IPS-NIHi7 (cell line): ENCODE results near the gene NEU2.
A peak's percentile ranks its signal among the peaks of the same experiment; 100 is the strongest.

Source experiments
- DNase-seq: peaks from one replicate; pipeline ENCODE4 v3.0.0; 2012; ENCODE audit warnings: mixed read lengths; ENCODE audit errors: extremely low spot score

The NEU2 gene

DNA sequence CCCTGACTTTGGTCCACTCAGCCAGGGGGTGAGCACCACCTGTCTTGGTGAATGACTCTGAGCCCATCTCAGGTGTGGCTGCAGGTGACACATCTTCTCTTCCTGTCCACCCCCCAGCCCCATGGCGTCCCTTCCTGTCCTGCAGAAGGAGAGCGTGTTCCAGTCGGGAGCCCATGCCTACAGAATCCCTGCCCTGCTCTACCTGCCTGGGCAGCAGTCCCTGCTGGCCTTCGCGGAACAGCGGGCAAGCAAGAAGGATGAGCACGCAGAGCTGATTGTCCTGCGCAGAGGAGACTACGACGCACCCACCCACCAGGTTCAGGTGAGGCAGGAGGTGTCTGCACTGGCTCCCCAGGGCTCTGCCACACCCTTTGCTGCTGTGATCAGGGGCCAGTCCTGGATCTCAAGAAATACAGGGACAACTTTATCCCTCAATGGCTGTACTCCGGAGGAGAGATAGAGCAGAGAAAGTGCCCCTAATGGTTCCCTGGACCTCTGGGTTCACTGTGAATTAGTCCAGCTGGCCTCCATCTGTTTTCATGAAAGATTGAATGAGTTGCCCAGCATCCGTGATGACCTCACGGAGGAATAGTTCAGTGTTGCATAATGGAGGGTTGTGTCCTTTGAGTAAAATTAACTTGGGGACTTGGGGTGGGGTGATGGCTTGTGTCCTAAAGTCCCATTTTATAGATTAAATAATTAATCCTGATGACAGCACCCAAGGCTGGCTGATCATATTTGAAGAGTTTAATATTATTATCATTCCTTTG is at the start of gene NEU2:
Gene NEU2 (plus strand): TSS at position 122 of the 770 bp plus-strand sequence. CDS start 0 bp downstream, at position 122.
- DNase-seq = no peak

DNA sequence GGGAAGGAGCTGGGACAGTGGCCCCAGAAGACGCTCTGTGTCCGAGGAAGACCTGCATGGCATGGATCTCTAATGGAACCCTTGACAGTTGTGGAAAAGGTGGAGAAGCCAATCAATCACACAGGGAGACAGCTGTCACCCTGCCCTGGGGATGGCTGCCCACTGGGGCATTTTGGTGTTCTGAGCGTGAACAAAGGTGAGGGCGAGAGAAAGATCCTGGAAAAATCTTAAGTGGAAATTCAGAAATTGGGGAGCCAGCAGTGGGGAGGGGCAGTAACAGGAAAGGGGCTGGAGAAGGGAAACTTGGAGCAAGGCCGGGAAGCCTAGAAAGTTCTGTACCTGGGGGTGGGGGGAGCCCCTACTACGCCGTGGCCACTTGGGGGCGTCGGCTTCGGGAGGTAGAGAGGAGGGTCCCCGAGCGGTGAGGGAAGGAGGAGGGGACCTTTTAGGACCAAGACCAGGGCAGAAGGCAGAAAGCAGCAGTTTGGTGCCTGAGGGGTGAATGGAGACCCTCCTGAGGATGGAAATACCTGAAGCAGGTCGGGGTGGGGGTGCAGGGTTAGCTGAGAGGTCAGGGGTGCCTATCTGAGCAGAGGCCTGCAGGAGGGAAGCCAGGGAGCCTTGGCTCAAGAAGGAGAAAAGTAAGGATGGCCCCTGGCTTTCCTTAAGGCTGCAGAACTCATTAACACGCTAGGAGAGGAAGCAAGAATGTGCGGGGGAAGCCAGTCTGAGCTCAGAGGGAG is 49.4 kb upstream of the NEU2 start:
- DNase-seq = peak; percentile 74

DNA sequence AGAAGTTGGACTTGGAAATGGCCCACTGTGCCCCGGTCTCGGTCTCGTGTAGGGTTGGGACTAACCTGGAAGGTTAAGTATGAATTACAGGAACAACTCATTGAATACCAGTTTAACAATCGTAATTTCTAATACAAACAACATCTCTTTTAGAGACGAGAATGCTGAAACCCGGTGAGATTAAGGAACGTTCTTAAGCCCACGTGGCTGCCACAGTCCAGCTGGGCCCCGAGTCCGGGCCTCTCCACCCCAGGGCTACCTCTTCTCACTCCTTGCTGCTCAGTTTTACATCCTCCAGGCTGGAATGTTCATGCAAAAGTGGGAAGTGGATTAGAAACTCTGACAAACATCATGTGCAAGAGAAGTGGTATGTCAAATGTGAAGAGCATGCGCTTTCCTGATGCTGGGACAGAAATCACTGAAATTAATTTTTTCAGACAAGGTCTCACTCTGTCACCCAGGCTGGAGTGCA is 48.8 kb upstream of the NEU2 start:
- DNase-seq = no peak

DNA sequence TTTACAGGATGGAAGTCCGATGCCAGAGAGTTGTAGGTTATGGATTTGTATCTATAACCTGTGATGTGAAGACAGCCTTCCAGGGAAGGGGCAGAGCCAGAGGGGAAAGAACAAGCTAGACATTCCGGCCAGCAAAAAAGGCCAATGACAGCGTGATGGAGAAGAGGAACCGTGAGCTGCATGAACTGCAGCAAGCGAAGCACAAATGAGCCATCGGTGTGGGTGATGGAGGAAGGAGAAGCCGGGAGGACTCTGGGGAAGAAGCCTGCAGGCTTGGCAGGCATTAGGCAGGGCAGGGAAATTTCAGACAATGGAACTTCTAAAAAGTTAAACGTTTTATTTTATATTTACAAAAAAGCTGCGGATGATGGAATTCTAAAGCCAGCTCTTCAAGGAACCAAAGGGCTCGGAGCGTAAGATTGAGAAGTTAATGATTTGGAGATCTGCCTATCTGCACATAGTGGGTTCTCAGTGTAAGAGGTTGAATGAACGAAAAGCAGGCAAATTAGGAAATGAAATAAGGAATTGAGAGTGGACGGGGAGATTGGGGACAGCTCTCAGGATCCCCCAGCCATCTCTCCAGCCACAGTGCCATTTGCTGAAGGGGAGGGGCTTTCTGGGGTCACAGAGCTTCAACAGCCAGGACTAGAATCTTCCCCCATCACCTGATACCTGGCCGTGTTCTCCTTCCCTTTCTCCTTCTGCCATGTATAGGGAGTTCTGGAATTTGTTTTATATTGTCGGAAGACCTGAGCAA is 47.8 kb upstream of the NEU2 start:
- no peak for DNase-seq

- DNase-seq = no peak
These were observed 46.3 kb upstream of the NEU2 start for GRCh38 chr2:232986155-232986554.

DNA sequence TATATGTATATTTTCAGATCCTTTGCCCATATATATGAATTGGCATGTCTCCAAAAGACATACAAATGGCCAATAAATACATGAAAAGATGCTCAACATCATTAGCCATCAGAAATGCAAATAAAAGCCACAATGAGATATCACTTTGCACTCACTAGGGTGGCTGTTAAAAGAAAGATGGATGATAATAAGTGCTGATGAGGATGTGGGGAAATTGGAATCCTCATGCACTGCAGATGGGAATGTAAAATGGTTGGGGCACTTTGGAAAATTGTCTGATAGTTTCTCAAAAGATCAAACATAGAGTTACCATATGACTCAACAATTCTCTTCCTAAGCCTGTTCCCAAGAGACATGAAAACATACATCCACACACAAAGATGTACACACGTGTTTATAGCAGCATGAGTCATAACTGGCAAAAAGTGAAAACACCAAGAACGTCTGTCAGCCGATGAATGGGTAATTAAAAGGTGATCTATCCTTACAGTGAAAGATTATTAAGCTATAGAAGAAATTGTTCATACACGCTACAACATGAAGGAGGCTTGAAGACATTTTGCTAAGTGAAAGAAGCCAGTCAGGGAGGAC is 39.1 kb upstream of the NEU2 start:
- DNase-seq = no peak

GRCh38 chr2:232994446-232994845 is 38.0 kb upstream of the NEU2 start:
- no peak for DNase-seq

GRCh38 chr2:232997749-232998665 is 34.5 kb upstream of the NEU2 start:
- DNase-seq = no peak

GRCh38 chr2:232998666-232998985 is 33.8 kb upstream of the NEU2 start:
- no peak for DNase-seq

DNA sequence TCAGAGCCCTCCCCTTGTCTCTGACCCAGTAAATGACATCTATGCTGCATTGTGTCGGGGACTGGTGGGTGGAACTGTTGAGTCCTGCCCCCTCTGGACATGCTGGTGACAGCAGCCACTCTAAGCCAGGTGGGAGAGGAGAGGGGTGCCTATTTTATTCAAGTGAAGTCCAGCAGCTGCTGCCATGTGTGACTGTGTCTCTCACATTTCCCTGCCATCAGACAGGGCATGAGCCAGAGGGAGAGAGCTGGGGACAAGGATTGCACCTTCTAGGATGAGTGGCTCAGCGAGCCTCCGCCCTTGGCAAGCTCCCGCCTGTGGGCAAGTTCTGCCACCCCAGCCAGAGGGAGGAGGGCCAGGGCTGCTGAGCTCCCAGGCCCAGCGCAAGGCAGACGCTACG is 33.1 kb upstream of the NEU2 start:
- no peak for DNase-seq

GRCh38 chr2:233000886-233001750 is 31.4 kb upstream of the NEU2 start:
- no peak for DNase-seq

- no peak for DNase-seq
These were observed 29.4 kb upstream of the NEU2 start for GRCh38 chr2:233002829-233003657.

DNA sequence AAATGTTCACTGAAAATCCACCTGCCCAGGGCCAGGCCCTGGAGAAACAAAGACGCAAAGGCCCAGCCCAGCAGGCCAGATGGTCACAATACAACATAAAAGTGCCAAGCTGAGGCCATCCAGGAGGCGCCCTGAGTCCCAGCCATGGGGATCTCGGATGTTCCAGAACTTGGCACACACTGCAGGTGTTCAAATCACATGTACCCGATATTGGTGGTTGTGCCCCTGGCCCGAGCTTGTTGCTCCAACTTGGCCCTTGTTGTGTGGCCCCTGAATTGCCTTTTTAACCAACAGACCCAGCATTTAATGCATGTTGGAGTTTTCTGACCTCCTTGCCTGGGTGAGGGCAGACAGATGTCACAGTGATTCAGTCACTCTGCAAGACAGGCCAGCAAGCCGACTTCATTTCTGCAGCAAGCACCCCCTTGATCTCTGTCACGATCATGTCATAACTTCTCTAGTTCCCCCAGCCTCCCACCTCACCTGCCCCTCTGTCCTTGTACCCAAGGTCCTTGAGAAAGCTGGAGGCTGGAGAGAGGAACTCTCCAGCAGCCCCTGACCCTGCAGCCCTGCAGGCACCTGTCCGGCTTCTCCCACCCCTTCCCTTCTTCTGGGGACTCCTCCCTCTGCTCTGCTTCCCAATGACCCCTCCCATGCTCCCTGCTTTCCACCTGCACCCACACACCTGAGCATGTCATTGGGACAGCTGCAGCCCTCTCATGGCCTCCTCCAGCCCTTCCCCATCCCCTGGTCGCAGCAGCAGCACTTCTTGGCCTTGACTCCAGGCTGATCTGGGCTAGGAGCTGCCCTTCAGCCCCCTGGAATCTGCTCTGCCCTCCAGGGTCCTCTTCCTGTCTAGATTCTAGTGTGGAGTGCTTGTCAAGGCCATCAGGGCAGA is 28.6 kb upstream of the NEU2 start:
- DNase-seq = no peak

- no peak for DNase-seq
These were observed 27.4 kb upstream of the NEU2 start for GRCh38 chr2:233005096-233005495.

- DNase-seq = no peak
These were observed 25.8 kb upstream of the NEU2 start for GRCh38 chr2:233006648-233007047.

DNA sequence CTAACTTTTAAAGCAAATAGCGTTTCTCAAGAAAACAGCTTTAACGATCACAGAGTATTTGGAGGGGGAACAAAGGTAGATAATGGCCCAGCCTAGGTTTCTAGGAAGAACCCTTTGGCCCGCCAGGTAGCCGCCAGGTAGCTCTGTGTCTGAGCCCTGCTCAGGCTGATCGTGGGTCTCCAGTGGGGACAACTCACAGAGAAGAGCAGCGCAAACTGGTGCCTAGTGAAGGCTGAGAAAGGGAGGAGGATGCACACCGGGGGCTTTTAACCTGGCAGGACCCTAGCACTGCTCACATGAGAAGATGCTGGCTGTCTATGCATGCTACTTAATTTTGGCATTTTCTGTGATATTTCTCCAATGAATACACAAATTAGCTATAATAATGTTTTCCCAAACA is 25.2 kb upstream of the NEU2 start:
- no peak for DNase-seq

DNA sequence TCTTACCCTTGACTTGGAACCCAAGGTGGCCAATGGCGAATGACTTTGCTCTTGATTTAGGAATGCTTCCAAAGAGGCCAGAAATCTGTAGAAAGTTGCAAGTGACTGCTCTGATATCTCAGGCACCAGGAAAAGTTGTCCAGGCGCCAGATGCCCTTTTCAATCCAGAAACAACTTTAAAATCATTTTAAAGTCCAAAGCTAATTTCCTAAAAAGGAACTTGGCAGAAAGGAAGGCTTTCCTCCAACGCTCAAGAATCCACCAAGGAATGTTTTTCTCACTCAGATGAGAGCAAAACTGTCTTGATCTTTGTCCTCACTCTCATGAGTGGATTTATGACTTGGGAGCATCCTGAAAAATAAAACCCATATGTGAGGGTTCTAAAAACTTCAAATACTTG is 24.7 kb upstream of the NEU2 start:
- no peak for DNase-seq

DNA sequence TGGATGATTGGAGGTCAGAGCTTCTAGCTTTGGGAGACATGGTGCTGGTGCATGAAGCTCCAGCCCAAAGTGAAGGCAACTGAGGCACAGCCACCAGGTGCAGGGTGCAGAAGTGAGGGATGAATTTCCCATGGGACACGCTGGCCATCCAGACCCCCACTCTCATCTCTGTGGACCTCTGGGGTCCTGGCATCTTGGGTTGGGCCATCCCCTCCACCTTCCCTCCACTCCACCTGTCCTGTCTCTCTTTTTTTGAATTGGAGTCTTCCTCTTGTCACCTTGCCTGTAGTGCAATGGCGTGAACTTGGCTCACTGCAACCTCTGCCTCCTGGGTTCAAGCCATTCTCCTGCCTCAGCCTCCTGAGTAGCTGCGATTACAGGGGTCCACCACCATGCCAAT is 22.8 kb upstream of the NEU2 start:
- DNase-seq = no peak
